Activated T-cell treated with anti-CD3 and anti-CD28 coated beads for 1 hour (primary cell): ENCODE results near the gene RPS6KB2.
"Not testable (repeated sequence)": the region's sequence is repeated elsewhere in the genome, so short reads cannot be mapped to it uniquely, and the experiment has no call there.

Experiments
- DNase-seq: peaks from one replicate; pipeline ENCODE4 v3.0.0-alpha.2; 2020; ENCODE audit warnings: low read depth

RPS6KB2 gene

DNA sequence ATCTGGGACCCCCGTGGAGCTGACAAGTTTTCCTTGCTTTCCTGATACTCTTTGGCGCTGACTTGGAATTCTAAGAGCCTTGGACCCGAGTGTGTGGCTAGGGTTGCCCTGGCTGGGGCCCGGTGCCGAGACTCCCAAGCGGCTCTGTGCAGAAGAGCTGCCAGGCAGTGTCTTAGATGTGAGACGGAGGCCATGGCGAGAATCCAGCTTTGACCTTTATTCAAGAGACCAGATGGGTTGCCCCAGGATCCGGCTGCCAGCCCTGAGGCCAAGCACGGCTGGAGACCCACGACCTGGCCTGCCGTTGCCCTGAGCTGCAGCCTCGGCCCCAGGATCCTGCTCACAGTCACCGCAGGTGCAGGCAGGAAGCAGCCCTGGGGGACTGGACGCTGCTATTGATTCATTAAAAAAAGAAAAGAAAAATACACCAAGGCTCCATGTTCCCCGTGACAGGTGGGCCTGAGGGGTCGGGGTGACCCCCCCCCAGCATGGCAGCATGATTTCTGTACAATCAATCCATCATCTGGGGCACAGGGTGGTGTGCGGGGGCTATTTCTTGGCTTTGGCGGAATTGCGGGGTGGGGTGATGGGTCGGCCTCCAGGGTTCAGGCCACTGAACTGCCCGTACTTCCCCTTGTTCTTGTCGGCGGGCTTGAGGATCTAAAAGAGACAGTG is 30.2 kb upstream of the RPS6KB2 start:
- no peak for DNase-seq

DNA sequence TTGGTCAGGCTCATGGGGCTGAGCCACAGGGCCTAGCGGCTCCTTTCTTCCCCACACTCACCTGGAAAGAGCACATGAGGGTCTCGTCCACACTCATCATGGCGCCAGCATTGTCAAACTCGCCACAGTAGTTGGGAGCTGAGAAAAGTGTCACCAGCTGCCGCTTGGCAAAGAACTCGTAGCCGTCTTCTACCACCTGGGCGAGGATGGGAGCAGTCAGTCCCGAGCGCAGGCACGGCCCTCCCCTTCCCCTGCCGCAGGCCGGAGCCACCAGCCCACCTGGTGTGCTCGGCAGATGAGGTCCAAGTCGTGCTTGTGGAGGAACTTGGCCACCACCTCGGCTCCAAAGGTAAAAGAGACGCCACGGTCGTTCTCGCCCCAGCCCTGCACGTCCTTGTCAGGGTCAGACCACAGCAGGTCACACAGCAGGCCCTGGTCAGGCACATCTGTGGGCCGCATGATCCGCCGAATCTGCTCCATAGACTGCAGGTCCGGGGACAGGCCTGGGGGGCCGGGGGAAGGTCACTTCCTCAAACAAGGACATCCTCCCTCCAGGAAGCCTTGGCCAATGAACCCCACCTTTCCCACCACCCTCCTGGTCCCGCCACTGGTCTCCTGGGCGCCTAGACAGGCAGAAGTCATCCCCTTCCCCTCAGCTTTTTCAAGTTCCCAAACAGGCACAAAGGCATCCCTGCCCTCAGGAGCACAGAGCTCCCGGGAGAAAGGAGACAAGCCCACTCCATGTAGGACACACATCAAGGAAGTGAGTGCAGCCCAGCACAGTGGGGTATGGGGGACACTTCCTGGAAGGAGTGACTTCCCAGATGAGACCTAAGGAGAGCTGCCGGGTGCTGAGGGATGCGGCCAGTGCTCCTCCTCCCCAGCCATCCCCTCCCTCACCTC is 29.4 kb upstream of the RPS6KB2 start:
- no peak for DNase-seq

DNA sequence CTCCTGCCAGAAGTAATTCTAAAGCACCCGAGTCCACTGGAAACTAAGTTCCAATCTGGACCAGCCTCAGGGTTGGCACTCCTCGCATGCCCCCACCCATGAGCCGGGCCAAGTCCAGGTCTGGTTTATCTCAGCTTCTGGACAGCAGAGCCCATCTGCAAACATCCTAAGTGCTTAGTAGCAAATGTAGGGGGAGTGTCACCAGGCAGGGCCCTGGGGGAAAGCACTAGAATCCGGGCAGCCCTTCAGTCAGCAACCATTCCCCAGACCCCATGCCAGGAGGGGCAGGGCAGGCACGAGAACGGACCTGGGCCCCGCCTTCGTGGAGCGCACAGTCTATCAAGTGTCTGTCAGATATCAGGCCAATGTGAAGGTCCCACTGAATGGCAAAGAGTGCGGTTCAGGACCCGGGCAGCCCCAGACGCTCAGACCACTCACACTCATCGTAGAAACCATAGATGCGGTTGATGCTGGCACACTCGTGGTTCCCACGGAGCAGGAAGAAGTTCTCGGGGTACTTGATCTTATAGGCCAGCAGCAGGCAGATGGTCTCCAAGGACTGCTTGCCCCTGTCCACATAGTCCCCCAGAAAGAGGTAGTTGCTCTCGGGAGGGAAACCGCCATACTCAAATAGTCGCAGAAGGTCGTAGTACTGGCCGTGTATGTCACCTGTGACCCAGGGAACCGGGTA is 27.9 kb upstream of the RPS6KB2 start:
- DNase-seq, result no peak

GRCh38 chr11:67400942-67401494 is 27.3 kb upstream of the RPS6KB2 start:
- DNase-seq, result no peak

DNA sequence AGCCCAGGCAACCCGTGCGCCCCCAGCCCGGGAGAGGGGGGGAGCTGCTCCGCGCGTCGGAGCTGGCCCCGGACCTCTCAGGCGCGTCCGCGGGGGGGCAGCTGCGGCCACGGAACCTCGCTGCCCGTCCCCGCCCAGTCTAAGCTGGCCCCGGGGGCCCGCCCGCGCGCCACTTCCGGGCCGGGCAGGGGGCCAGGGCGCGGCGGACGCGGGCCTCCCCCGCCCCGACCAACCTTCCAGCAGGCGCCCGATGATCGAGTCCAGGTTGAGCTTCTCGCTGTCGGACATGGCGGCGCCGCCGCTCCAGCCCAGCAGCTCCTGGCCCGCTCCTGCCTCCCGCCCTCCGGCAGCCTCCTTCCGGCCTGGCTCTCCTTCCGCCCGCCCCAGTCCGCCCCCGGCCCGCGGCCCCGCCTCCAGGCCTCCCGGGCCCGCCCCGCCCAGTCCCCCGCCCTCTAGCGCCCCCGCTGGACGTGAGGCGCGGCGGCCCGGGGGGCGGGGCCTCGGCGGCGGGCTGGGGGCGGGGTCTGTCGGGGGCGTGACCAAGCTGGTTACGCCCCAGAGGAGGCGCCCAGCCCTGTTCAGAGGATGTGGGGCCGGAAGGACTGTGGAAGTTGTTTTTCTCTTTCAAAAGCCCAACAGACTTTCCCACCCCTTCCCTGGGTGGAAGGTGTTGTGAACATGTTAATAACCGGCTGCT is 26.7 kb upstream of the RPS6KB2 start, which contains the start of gene PPP1CA:
PPP1CA (minus strand) TSS at position 364 of the 697 bp plus-strand sequence; CDS start at position 288, 76 bp downstream.
- DNase-seq, result peak; percentile 90

DNA sequence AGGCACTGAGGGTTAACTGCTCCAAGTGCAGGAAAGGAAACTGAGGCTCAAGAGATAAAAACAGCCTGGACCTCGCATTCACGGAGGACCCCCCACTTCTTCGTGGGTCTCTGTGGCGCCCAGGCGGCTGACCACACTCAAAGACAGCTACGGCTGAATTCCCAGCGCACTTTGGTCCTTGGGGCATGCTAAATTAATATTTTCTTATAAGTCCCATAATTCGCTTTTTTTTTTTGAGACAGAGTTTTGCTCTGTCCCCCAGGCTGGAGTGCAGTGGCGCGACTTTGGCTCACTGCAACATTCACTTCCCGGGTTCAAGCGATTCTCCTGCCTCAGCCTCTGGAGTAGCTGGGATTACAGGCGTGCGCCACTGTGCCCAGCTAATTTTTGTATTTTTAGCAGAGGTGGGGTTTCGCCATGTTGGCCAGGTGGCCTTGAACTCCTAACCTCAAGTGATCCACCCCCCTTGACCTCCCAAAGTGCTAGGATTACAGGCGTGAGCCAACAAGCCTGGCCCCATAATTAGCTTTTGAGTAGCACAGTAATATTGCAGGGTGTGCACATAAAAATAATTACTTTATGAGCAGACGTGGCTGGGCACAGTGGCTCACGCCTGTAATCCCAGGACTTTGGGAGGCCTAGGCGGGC is 26.0 kb upstream of the RPS6KB2 start:
- DNase-seq, result not testable (repeated sequence)

- DNase-seq, result not testable (repeated sequence)
Observed at GRCh38 chr11:67403085-67403484, 25.2 kb upstream of the RPS6KB2 start.

DNA sequence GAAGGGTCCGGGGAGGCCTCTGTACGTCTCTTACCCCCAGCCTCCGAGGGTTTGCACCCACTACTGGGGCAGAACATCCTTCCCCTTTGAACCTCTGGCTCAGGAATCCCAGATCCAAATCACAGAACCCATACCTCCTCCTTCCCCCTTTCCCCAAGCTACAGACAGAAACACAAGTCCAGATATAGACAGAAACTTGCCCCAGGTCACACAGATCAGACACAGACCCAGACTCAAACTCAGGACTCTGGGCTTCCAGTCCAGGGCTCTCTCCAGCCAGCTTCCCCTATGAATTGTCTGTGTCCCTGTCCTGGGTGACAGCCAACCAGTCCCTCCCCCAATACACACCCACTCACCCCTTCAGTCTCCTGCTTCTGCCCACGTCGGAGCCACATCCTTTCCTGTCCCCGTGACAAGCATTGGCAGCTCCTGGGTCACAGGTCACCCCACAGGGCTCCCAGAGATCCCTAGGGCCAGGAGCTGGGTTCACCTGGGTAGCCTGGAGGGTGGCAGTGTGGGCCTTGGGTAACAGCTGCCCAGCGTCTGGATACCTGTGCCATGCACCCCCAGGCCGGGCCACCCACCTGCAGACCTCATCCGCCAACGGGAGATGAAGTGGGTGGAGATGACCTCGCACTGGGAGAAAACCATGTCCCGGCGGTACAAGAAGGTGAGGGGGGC is 23.6 kb upstream of the RPS6KB2 start:
- no peak for DNase-seq

GRCh38 chr11:67405196-67405567 is 23.1 kb upstream of the RPS6KB2 start:
- no peak for DNase-seq

GRCh38 chr11:67405688-67406339 is 22.5 kb upstream of the RPS6KB2 start:
- no peak for DNase-seq

DNA sequence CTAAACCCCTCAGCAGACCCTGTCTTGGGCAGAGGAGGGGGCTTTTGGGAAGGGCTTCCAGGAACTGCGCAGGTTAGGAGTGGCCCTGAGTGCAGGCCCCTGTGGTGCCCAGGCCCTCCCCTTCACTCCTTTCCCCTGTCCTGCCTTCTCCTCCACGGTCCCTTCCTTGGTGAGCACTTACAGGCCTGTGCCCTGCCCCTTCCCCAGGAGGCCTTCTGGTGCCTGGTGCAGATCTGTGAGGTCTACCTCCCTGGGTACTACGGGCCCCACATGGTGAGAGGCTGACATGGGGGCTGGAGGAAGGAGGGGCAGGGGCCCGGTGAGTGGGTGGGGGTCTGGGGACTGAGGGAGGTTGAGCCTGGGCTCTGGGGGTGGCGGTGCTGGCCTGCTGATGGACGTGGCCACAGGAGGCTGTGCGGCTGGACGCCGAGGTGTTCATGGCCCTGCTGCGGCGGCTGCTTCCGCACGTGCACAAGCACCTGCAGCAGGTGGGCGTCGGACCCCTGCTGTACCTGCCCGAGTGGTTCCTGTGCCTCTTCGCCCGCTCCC is 21.8 kb upstream of the RPS6KB2 start:
- no peak for DNase-seq

GRCh38 chr11:67406969-67407687 is 21.2 kb upstream of the RPS6KB2 start:
- no peak for DNase-seq

DNA sequence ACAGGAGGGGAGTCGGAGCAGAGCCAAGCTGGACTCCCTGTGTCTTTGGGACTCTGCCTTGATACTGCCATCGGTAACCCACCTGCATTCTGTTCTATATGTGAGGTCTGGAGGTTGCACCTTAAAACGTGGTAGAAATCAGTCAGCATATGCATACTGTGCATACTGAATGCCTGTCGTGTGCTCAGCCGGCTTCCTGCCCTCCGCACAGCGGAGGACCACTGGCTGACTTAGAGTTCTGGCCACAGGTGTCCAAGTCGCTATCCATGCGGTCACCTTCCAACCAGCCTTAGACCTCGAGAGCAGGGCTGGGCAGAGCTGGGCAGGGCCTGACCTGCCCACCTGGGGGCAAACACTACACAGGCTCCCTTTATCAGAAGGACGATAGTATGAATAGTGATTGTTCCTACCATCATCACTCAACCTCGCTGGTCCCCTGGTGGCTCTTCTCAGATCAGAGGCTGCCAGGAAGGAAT is 20.6 kb upstream of the RPS6KB2 start:
- DNase-seq, result no peak

GRCh38 chr11:67408437-67409200 is 19.7 kb upstream of the RPS6KB2 start:
- DNase-seq, result no peak

DNA sequence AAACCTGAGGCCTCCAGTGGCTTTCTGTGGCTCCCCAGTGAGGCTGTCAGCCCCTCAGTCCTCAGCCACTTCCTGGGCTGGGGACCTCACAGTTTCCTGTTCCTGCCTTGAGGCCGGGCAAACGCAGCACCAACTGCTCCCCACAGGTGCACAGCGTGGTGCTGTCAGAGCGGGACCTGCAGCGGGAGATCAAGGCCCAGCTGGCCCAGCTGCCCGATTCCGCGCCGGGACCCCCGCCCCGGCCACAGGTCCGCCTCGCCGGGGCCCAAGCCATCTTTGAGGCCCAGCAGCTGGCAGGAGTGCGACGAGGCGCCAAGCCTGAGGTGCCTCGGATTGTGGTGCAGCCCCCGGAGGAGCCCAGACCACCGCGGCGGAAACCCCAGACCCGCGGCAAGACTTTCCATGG is 19.0 kb upstream of the RPS6KB2 start:
- peak; percentile 57 for DNase-seq

- DNase-seq, result no peak
Observed at GRCh38 chr11:67409781-67410368, 18.4 kb upstream of the RPS6KB2 start.

GRCh38 chr11:67410369-67410831 is 17.9 kb upstream of the RPS6KB2 start:
- no peak for DNase-seq
